ACC112 (cell line): ENCODE measurements around the gene HERC4.

Experiments
- H2AFZ ChIP-seq: fragments of 200-600 bp; sonication (generic); one replicate; pipeline ENCODE4 v1.6.0; 2017; ENCODE audit warnings: antibody characterized with exemption, low read length; ENCODE audit not compliant: unreplicated experiment
- H3K27ac ChIP-seq: fragments of 200-600 bp; sonication (generic); 2 replicates; pipeline ENCODE4 v1.5.1; 2014; ENCODE audit warnings: low read depth, mild to moderate bottlenecking, antibody characterized with exemption, low read length, moderate library complexity
- H3K27me3 ChIP-seq: fragments of 200-600 bp; sonication (generic); 2 replicates; pipeline ENCODE4 v1.6.1; 2014; ENCODE audit warnings: mild to moderate bottlenecking, antibody characterized with exemption, low read length, moderate library complexity, mixed read lengths; ENCODE audit not compliant: insufficient read depth
- H3K36me3 ChIP-seq: fragments of 200-600 bp; sonication (generic); 2 replicates; pipeline ENCODE4 v1.6.1; 2016; ENCODE audit warnings: mild to moderate bottlenecking, antibody characterized with exemption, low read length, moderate library complexity, mixed read lengths; ENCODE audit not compliant: insufficient read depth
- H3K4me1 ChIP-seq: fragments of 200-600 bp; sonication (generic); one replicate; pipeline ENCODE4 v1.6.1; 2016; ENCODE audit warnings: low read length, mixed read lengths; ENCODE audit not compliant: insufficient read depth, unreplicated experiment, control insufficient read depth
- H3K4me3 ChIP-seq: fragments of 200-600 bp; sonication (generic); 2 replicates; pipeline ENCODE4 v1.5.1; 2014; ENCODE audit warnings: mild to moderate bottlenecking, low read depth, low read length
- H3K79me2 ChIP-seq: fragments of 200-600 bp; sonication (generic); one replicate; pipeline ENCODE4 v1.6.0; 2016; ENCODE audit warnings: low read length; ENCODE audit not compliant: control insufficient read depth, unreplicated experiment, insufficient read depth

Gene HERC4, protein sequence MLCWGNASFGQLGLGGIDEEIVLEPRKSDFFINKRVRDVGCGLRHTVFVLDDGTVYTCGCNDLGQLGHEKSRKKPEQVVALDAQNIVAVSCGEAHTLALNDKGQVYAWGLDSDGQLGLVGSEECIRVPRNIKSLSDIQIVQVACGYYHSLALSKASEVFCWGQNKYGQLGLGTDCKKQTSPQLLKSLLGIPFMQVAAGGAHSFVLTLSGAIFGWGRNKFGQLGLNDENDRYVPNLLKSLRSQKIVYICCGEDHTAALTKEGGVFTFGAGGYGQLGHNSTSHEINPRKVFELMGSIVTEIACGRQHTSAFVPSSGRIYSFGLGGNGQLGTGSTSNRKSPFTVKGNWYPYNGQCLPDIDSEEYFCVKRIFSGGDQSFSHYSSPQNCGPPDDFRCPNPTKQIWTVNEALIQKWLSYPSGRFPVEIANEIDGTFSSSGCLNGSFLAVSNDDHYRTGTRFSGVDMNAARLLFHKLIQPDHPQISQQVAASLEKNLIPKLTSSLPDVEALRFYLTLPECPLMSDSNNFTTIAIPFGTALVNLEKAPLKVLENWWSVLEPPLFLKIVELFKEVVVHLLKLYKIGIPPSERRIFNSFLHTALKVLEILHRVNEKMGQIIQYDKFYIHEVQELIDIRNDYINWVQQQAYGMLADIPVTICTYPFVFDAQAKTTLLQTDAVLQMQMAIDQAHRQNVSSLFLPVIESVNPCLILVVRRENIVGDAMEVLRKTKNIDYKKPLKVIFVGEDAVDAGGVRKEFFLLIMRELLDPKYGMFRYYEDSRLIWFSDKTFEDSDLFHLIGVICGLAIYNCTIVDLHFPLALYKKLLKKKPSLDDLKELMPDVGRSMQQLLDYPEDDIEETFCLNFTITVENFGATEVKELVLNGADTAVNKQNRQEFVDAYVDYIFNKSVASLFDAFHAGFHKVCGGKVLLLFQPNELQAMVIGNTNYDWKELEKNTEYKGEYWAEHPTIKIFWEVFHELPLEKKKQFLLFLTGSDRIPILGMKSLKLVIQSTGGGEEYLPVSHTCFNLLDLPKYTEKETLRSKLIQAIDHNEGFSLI

DNA sequence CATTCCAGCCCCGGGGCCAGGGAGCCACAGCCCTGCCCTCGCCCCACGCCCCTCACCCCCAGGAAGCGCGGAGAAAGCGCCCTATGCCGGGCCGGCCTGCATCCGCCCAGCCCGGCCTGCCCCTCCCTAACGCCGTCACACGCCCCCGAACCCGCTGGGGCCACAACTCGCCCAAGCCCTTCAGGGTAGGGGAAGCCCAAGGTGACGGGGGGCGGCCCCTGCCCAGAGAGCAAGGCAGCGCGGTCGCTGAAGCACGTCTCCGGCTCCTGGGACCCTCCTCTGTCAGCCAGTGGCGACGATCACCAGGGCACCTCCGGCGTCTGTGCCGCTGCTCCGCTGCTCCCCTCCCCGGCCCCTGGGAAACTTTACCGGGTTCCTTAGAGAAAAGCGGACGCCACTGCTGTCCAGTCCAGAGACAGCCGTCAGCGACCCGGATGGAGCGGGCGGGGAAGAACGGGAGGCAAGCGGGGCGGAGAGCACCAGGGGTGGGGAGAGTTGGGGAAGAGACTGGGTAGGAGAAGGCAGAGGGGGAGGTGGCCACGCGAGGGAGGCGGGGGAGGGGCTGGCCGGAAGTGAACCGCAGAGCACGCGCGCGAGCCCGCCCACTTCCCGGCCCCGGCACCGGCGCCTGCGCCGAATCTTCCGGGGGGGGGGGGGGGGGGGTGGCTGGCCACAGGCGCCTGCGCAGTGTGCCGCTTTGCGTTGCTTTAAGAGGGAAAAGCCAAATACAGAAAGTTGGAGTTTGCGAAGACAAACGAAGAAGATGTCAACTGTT is at the start of gene HERC4:
Gene HERC4, minus strand, starts transcription at position 509 of the 775 bp plus-strand sequence. CDS start 2,175 bp downstream, outside the sequence.
- Histone ChIP-seq H3K4me1 (peaks cover 17% of the 10 kb centered on the region), H3K27ac (peak within 1 kb of the TSS; percentile 96), H3K36me3 (0 out of 2 replicates have a peak, but pooled peaks cover 4% of the 10 kb centered on the region), H2AFZ (peak within 1 kb of the TSS; percentile 99), H3K79me2 (peaks cover 45% of the 10 kb centered on the region), H3K27me3 (no peaks in the 10 kb centered on the region), H3K4me3 (peak within 1 kb of the TSS; percentile 94)

- Histone ChIP-seq H3K4me3 (no peak overlapping the region), H2AFZ (no peak overlapping the region), H3K27ac (no peak overlapping the region), H3K79me2 (no peaks in the 10 kb centered on the region), H3K27me3 (no peaks in the 10 kb centered on the region), H3K36me3 (peaks cover 9% of the 10 kb centered on the region; the same call in 1 of the 2 replicates), H3K4me1 (peaks cover 5% of the 10 kb centered on the region)
Measured at GRCh38 chr10:68124718-68125117, 49.6 kb upstream of the HERC4 start.

DNA sequence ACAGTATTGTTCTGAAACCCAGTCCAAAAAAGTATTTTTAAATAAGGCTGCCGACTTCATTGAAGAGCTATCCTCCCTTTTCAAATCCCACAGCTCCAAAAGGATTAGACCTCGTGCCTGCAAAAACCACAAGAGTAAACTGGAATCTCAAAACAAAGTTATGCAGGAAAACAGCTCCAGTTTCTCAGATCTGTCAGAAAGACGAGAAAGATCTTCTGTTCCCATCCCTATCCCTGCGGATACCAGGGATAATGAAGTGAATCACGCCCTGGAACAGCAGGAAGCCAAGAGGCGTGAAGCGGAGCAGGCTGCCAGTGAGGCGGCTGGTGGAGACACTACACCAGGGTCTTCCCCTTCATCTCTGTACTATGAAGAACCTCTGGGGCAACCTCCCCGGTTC is 46.8 kb upstream of the HERC4 start:
- Histone ChIP-seq H3K27me3 (no peaks in the 10 kb centered on the region), H3K79me2 (no peaks in the 10 kb centered on the region), H3K36me3 (peaks cover 9% of the 10 kb centered on the region; the same call in 1 of the 2 replicates), H3K27ac (no peak overlapping the region), H2AFZ (peak overlapping the region; percentile 78), H3K4me1 (no peaks in the 10 kb centered on the region), H3K4me3 (no peak overlapping the region)

GRCh38 chr10:68121020-68121743 is 46.1 kb upstream of the HERC4 start:
- no peak overlapping the region for H3K4me3 ChIP-seq
- H3K36me3 ChIP-seq: peaks cover 9% of the 10 kb centered on the region; the same call in 1 of the 2 replicates
- no peaks in the 10 kb centered on the region for H3K79me2 ChIP-seq
- H3K27ac ChIP-seq: no peak overlapping the region
- H3K4me1 ChIP-seq: no peaks in the 10 kb centered on the region
- H2AFZ ChIP-seq: peak overlapping the region; percentile 78
- H3K27me3 ChIP-seq: no peaks in the 10 kb centered on the region

DNA sequence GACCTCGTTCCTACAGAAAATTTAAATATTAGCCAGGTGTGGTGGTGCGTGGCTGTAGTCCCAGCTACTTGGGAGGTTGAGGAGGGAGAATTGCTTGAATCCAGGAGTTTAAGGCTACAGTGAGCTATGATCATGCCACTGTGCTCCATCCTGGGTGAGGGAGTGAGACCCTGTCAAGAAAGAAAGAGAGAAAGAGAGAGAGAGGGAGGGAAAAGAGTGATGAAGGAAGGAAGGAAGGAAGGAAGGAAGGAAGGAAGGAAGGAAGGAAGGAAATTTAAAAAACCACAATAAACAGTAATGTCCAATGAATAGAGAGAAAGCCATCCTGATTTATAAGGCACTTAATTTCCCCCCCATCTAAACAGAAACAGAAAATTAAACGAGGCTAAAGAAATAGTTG is 43.6 kb upstream of the HERC4 start:
- H2AFZ ChIP-seq: no peak overlapping the region
- no peak overlapping the region for H3K4me3 ChIP-seq
- H3K27me3 ChIP-seq: no peaks in the 10 kb centered on the region
- no peak overlapping the region for H3K27ac ChIP-seq
- no peaks in the 10 kb centered on the region for H3K4me1 ChIP-seq
- H3K36me3 ChIP-seq: peaks cover 9% of the 10 kb centered on the region; the same call in 1 of the 2 replicates
- no peaks in the 10 kb centered on the region for H3K79me2 ChIP-seq

- peaks cover 9% of the 10 kb centered on the region for H3K79me2 ChIP-seq
- H3K36me3 ChIP-seq: no peaks in the 10 kb centered on the region
- H3K27me3 ChIP-seq: no peaks in the 10 kb centered on the region
- no peak overlapping the region for H2AFZ ChIP-seq
- peaks cover 30% of the 10 kb centered on the region for H3K4me1 ChIP-seq
- no peak overlapping the region for H3K27ac ChIP-seq
- no peak overlapping the region for H3K4me3 ChIP-seq
Measured at GRCh38 chr10:68112837-68113236, 37.8 kb upstream of the HERC4 start.

DNA sequence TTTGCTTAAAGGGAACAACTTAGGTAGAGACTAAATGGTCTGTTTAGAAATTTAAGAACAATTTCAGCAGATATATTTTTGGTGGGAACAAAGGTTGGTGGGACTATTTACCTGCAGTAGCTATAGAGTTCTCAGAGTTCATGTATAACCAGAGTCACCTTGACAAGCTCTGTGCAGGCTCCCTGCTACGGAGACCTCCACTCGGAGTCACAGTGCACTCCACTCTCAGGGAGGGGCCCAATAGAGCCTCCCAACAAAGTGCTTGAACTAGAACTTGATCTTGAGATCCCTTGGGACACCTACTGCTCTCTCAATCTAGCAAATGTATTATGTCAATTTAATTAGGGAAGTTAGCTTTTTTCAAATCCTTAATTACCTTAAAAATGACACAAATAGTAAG is 36.5 kb upstream of the HERC4 start:
- no peak overlapping the region for H3K27ac ChIP-seq
- H2AFZ ChIP-seq: no peak overlapping the region
- H3K79me2 ChIP-seq: peaks cover 14% of the 10 kb centered on the region
- no peaks in the 10 kb centered on the region for H3K36me3 ChIP-seq
- H3K4me1 ChIP-seq: peaks cover 34% of the 10 kb centered on the region
- no peaks in the 10 kb centered on the region for H3K27me3 ChIP-seq
- no peak overlapping the region for H3K4me3 ChIP-seq

DNA sequence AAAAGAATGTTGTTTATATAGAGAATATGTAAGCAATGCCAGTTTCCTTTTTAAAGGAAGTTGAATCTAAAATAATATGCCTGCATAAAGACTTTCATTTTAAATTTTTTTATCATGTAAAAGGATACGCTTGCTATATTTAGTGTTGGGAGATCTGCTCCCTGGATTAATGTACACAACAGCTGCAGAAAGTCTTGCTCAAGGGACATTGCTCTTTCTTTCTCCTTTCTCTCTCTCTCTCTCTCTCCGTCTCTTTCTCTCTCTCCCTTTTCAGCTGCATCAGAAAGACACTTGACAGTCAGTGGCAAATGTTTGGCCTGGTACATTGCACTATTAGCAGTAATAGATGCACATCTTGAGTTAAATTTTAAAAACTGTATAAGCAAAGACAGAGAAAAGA is 34.9 kb upstream of the HERC4 start:
- Histone ChIP-seq H3K4me3 (peak overlapping the region; percentile 14; the same call in 1 of the 2 replicates), H3K4me1 (peaks cover 47% of the 10 kb centered on the region), H3K27ac (0 out of 2 replicates have a peak overlapping the region, but pooled peaks have one; percentile 14), H3K36me3 (no peaks in the 10 kb centered on the region), H2AFZ (no peak overlapping the region), H3K27me3 (no peaks in the 10 kb centered on the region), H3K79me2 (peaks cover 14% of the 10 kb centered on the region)

DNA sequence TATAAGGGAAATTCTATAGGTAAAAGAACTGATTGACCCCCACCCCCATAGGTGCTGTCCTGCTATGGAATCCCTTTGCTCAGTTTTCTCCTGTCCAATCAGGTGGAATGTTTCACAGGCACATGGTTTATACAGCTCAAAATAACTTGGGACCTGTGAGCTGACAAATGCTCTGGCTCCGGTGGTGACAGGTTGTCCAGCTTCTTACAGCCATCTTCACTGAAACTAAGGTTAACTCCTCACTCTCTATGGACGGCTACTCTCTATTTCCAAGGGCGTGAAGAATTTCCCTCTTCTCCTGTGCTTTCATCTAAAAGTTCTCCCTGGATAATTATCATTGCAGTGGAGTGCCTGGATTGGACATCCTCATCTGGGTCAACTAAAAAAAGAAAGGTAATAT is 34.2 kb upstream of the HERC4 start, which contains the start of gene MYPN:
Gene MYPN, plus strand, starts transcription at position 158 of the 400 bp plus-strand sequence. CDS start 11,951 bp downstream, outside the sequence.
- Histone ChIP-seq H3K79me2 (peaks cover 14% of the 10 kb centered on the region), H2AFZ (no peak within 1 kb of the TSS), H3K27ac (peak within 1 kb of the TSS; percentile 14; the same call in 1 of the 2 replicates), H3K4me3 (peak within 1 kb of the TSS; percentile 73), H3K36me3 (no peaks in the 10 kb centered on the region), H3K4me1 (peaks cover 50% of the 10 kb centered on the region), H3K27me3 (no peaks in the 10 kb centered on the region)
